HG03039 (cell line): Measurements from ENCODE around the gene GNG11.

Experiments
- ATAC-seq: cut with Tn5 transposase; IDR thresholded peaks from one replicate; pipeline ENCODE4 v1.9.1; 2021; ENCODE audit warnings: mild to moderate bottlenecking, moderate library complexity; ENCODE audit not compliant: unreplicated experiment

The GNG11 gene

DNA sequence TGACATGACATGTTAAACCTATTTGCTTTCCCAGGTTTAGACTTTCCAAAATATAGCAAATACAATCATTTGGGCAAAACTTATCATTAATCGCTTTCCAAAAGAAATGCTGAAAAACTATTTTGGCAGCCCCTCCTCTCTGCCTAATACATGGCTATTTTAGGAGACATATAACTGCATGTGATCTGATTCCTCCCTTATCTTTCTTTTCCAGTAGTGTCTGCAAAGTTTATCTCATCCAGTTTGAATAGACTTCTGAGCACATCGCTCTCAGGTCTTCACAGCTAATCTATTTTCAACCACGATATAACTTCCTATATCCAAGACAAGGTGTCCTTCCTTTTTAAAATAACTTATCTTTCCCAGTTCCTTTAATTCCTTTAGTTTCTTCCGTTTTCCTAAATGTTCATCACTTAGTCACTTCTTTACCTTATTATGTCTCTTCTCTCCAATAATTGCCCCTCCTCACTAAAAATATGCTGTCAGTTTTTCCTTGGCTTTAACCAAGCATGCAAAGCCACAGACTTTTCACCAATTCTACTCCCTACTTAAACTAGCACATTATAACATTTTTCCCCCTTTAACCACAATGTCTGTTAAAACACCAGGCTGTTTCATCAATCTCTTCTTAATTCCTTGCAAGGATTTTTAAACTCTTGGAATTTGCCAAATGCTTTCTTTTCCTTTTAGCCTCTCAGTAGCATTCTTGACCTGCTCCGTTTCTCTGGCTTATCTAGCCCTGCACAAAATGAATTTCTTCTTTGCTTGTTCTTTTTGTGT lies 24.4 kb downstream of the GNG11 start:
- no peak for ATAC-seq

DNA sequence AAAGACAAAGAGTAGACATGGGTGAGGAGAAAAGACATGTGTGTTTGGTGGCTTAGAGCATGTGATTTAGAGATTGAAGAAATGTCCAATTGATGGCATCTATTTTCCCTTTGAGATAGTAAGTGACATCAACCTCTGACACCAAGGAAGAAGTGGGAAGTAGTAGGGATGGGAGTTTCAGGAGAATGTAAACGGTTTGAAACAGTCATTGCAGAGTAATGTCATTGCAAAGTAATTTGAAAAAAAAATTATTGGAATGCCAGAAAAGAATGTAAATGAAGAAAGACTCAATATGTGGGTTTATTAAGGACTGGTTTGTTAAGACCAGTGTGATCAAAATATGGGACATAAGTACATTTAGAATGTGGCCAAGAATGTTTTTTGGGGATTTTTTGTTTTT lies 26.6 kb downstream of the GNG11 start:
- no peak for ATAC-seq

DNA sequence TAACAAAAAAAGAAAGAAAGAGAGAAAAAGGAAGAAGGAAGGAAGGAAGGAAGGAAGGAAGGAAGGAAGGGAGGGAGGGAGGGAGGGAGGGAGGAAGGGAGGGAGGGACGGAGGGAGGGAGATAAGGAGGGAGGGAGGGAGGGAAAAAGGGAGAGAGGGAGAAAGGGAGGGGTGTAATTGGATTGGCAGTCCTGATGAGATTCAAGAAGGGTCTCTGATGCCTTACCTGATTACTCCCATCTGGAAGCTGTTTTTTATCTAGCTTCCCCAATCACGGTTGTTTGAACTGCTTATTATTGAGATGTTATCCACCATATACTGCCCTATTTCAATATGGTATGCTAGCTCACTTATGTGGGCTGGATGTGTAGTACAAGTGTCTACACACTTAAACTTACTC lies 27.3 kb downstream of the GNG11 start:
- no peak for ATAC-seq

GRCh38 chr7:93949423-93949822 lies 27.9 kb downstream of the GNG11 start:
- ATAC-seq = no peak

DNA sequence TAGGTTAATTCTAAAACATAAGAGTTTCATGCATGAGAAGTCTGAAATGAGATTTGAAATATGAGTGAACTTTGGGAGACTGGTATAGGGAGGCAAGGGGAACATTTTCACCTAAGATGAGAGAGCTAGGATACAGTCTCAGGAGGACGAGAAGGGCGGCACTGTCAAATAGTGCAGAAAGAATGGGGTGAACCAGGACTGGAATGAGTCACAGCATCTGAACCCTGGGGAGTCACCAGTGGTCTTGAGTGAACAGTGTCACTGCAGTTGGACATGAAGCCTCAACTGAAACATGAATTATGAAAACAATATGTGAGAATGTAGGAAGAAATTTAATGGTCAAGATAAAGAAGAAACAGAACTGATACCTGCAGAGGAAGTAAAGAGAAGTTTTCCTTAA lies 33.8 kb downstream of the GNG11 start:
- peak; percentile 69 for ATAC-seq

GRCh38 chr7:93957767-93958166 lies 36.2 kb downstream of the GNG11 start:
- no peak for ATAC-seq

GRCh38 chr7:93958216-93958615 lies 36.7 kb downstream of the GNG11 start:
- no peak for ATAC-seq

DNA sequence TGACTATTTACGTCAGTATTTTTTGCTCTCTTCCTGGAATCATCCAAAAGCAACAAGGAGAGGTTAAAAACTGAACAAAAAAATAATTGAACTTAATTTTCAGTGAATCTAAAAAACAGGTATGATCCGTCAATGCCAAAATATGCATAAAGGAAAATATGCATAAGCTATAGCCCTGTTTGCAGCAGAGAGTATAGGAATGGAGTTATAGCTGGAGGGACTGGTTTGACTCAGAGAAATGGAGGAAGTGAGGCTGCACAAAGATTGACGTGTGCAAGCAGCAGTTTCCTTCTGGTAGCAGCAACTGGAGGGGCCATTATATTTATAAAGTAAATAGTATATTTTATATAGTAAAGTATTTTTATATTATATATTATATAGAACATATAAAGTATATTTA lies 37.1 kb downstream of the GNG11 start:
- no peak for ATAC-seq

DNA sequence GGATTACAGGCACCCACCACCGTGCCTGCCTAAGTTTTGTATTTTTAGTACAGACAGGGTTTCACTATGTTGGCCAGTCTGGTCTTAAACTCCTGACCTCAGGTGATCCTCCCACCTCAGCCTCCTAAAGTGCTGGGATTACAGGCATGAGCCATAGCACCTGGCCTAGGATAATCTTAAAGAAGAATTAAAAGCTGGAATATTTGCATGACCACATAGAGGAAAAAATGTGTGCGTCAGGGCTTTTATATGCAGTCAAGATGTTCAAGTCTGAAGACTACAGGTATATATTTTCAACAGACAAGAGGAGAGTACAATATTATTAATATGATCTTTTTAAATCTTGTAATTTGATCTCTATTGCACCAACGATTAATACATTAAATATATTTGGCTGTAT lies 39.5 kb downstream of the GNG11 start:
- ATAC-seq = no peak

- ATAC-seq = no peak
These were observed 42.7 kb downstream of the GNG11 start for GRCh38 chr7:93964262-93964661.

DNA sequence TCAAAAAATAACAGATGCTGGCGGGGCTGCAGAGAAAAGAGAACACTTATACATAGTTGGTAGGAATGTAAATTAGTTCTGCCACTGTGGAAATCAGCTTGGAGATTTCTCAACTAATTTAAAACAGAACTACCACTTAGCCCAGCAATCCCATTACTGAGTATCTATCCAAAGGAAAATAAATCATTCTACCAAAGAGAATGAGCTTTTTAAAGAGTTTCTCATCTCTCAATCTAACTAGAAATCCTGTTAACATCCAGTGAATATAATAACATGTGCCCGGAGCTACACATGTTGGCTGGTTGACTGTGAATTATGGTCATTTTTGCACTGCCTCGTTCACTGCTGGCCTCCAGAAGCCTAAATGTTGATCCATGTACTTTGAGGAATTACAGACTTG lies 43.3 kb downstream of the GNG11 start:
- ATAC-seq = no peak

DNA sequence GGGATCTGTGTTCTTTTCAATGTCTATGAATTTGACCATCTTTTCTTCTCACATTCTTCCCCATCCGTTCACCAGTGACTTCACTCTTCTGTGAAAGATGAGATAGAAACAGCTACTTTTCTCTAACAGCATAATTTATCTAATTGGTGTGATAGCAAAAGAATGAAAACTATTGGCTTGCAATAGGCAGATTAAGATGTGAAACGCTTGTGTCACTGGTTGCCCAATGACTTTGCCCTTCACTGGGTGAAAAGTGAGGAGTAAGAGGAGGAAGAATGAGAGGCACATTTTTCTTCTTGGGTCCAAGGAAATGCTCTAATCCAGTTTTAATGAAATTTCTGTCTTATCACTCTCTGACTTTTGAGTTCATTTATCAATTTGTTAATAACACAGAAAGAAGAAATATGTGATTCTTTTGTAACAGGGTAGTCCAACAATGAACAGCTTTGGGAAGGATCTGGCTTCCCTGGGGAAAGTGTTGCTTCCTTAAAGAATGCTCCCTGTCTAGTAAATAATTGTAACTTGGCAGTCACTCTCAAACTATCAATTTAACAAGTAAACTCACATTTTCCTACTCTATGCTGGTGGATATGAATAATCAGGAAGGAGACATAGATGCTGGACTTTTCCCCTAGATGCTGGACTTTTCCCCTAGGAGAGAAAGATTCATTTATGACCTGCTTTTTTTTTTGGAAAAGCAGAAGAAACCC lies 47.5 kb downstream of the GNG11 start:
- ATAC-seq = no peak

GRCh38 chr7:93972029-93972725 lies 50.6 kb downstream of the GNG11 start:
- ATAC-seq = no peak

DNA sequence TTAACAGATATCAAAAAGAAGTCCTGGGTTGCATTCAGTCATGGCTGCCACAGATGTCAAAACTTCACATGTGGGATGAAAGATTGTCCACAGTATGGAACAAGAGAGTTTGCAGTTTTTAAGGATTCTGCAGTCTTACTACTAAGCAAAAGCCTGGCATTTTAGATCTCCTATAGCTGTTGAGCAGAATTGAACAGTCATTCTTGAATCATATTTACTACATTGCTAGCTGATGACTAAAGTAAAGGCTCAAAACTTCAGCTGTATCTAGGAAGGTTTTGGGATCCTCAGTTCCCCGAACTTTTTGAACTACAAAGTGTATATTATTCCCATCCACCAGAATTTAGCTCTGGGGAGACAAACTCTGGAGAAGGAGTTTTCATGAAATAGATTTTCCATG lies 51.6 kb downstream of the GNG11 start:
- no peak for ATAC-seq

GRCh38 chr7:93977211-93977950 lies 55.8 kb downstream of the GNG11 start:
- ATAC-seq = no peak
